ENCODE data around the gene SPR. TPM values are rescaled to one million over a fixed set of nuclear protein-coding genes. Genes with fewer than 3 reads are reported as not detected.
A peak's percentile ranks its signal among the peaks of the same experiment; 100 is the strongest.

SPR gene
- total and polyA plus RNA-seq, 2 of the 4 experiments (the other 2 are of a cell fraction), result 14.3 to 17.4 TPM

DNA sequence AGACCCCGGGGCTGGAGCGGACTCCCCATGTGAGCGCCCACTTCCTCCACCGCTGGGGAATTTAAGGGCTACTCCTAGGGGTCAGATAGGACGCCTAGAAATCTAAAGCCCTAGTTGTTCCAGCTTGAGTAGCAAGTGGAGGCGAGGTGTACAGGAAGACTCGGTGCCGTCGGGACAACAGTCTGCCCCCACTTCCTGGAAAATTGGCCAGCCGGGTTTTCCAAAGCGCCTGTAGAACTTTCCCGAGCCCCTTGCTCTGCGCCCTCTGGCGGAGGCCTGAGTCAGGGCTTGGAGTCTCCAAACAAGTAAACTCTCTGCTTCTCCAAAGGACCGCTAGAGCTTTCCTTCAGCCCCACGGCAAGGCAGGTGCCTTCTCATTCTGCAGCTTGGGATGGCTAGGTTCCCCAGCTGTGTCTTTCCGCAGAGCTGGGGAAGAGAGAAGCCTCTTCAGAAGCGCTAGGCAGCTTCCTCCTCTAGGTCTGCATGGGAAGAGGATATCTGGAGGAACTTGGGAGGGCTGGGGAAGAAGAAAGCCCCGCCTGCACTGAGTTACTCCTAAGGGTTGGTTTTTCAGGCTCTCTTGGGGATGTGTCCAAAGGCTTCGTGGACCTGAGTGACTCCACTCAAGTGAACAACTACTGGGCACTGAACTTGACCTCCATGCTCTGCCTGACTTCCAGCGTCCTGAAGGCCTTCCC lies 681 bp downstream of the SPR start:
- intact Hi-C loops (cut with micrococcal nuclease) (loop anchor here (1.0 kb wide), 1 partner anchor 117 kb away; no protein-coding TSS in a partner anchor), dilution Hi-C loops (cut with HindIII; ENCODE audit: low sequenced_read_pairs, unreplicated experiment) (no loop called here), in situ Hi-C loops (cut with MboI; ENCODE audit: low sequenced_read_pairs) (loop anchor here (25.0 kb wide), 1 partner anchor 1351 kb away; no protein-coding TSS in a partner anchor)
- Histone ChIP-seq H3K4me2 (ENCODE audit: low read depth, low read length) (peak overlapping the region; percentile 57), H2AK5ac (ENCODE audit: low read depth, low read length) (no peak overlapping the region), H2BK15ac (ENCODE audit: low read depth, low read length) (no peak overlapping the region), H2BK5ac (ENCODE audit: low read depth, low read length, poor library complexity, severe bottlenecking) (no peak overlapping the region), H3K9me3 (ENCODE audit: control insufficient read depth, insufficient read depth, low read length) (no peaks in the 10 kb centered on the region), H3K18ac (ENCODE audit: low read depth, low read length) (no peak overlapping the region), H4K5ac (ENCODE audit: low read depth, low read length) (no peak overlapping the region), H2BK20ac (ENCODE audit: low read depth, low read length) (no peak overlapping the region), H3K79me1 (ENCODE audit: low read depth in 1 of 2, low read length in 2 of 2) (peaks cover 2 to 5% of the 10 kb centered on the region in 2 experiments; a peak in 1 of 4 replicates), H2BK120ac (ENCODE audit: low read depth, low read length) (no peak overlapping the region), H2AFZ (replicated peaks; ENCODE audit: low read length, poor library complexity) (peak overlapping the region; percentile 96), H3K4ac (ENCODE audit: low read depth, low read length) (peak overlapping the region; percentile 69), H3K27ac (ENCODE audit: insufficient read depth, low read length) (peak overlapping the region; percentile 31; the same call in 1 of the 2 replicates), H4K20me1 (ENCODE audit: insufficient read depth, low read length) (peaks cover 12% of the 10 kb centered on the region), H4K91ac (ENCODE audit: insufficient read depth, low read depth, low read length) (no peak overlapping the region), H3K9me1 (ENCODE audit: insufficient read depth, low read length) (peaks cover 5% of the 10 kb centered on the region; the same call in 1 of the 2 replicates), H3K4me3 (ENCODE audit: insufficient read depth, low read depth, low read length) (peak overlapping the region; percentile 62), H3K56ac (ENCODE audit: extremely low read depth, insufficient read depth, low read length) (no peak overlapping the region), H4K8ac (ENCODE audit: low read depth in 2 of 2, low read length in 2 of 2) (peak overlapping the region; percentile 56 to 75; a peak in 2 of 4 replicates), H3K23ac (ENCODE audit: low read depth, low read length) (peak overlapping the region; percentile 84), H3K9ac (ENCODE audit: low read depth, low read length) (peak overlapping the region; percentile 42; the same call in 1 of the 2 replicates), H3K4me1 (ENCODE audit: control insufficient read depth, insufficient read depth, low read length) (peaks cover 3% of the 10 kb centered on the region; the same call in 1 of the 2 replicates), H3K36me3 (ENCODE audit: control insufficient read depth, insufficient read depth, low read length) (no peaks in the 10 kb centered on the region; the same call in 1 of the 2 replicates), H2AK9ac (replicated peaks; ENCODE audit: low read depth, low read length, poor library complexity) (peak overlapping the region; percentile 47), H3K14ac (replicated peaks; ENCODE audit: low read depth, low read length) (peak overlapping the region; percentile 65; the same call in 1 of the 2 replicates), H3K27me3 (ENCODE audit: control insufficient read depth, insufficient read depth, low read length) (no peaks in the 10 kb centered on the region)
- TF ChIP-seq MAZ (IDR thresholded peaks at IDR 0.05; ENCODE audit: borderline replicate concordance, low read depth, low read length) (peak; percentile 75), BHLHE40 (IDR thresholded peaks at IDR 0.05; ENCODE audit: low read depth, low read length) (no peak), RAD21 (IDR thresholded peaks at IDR 0.05; ENCODE audit: low read length) (peak; percentile 54), SMC3 (IDR thresholded peaks at IDR 0.05; ENCODE audit: low read depth, low read length) (peak; percentile 87)
- TF ChIP-seq, protein P1, sequence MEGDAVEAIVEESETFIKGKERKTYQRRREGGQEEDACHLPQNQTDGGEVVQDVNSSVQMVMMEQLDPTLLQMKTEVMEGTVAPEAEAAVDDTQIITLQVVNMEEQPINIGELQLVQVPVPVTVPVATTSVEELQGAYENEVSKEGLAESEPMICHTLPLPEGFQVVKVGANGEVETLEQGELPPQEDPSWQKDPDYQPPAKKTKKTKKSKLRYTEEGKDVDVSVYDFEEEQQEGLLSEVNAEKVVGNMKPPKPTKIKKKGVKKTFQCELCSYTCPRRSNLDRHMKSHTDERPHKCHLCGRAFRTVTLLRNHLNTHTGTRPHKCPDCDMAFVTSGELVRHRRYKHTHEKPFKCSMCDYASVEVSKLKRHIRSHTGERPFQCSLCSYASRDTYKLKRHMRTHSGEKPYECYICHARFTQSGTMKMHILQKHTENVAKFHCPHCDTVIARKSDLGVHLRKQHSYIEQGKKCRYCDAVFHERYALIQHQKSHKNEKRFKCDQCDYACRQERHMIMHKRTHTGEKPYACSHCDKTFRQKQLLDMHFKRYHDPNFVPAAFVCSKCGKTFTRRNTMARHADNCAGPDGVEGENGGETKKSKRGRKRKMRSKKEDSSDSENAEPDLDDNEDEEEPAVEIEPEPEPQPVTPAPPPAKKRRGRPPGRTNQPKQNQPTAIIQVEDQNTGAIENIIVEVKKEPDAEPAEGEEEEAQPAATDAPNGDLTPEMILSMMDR (conservative IDR thresholded peaks at IDR 0.05; ENCODE audit: low read depth, low read length), result peak; percentile 96
- CTCF ChIA-PET, result interaction anchor here (0.6 to 1.5 kb wide), 7 partner anchors 10 to 1486 kb away, joined by 3 to 9 read pairs (median 5); no protein-coding TSS in a partner anchor
- POLR2A ChIA-PET (ENCODE audit: unreplicated experiment), result no interaction called here
- BruUV-seq (replicated peaks), result no TSS peak
- DNase-seq, result peak; percentile 84
- peak; percentile 78 for ATAC-seq (ENCODE audit: low read depth)
- WGBS, 2 experiments (ENCODE audit: extremely low coverage in 2 of 2, insufficient read length in 1 of 2), result 0% methylated on average over 5 of the region's 21 CpGs; no CpG with 5 or more reads in 1 of the 2 experiments
